ENCODE measurements around the gene TMEM255A. TPM values are rescaled to one million over a fixed set of nuclear protein-coding genes. Genes with fewer than 3 reads are reported as not detected.
"Not testable (repeated sequence)": the region's sequence is repeated elsewhere in the genome, so short reads cannot be mapped to it uniquely, and the experiment has no call there.

TMEM255A gene
- not detected in 2 replicates for total RNA-seq

DNA sequence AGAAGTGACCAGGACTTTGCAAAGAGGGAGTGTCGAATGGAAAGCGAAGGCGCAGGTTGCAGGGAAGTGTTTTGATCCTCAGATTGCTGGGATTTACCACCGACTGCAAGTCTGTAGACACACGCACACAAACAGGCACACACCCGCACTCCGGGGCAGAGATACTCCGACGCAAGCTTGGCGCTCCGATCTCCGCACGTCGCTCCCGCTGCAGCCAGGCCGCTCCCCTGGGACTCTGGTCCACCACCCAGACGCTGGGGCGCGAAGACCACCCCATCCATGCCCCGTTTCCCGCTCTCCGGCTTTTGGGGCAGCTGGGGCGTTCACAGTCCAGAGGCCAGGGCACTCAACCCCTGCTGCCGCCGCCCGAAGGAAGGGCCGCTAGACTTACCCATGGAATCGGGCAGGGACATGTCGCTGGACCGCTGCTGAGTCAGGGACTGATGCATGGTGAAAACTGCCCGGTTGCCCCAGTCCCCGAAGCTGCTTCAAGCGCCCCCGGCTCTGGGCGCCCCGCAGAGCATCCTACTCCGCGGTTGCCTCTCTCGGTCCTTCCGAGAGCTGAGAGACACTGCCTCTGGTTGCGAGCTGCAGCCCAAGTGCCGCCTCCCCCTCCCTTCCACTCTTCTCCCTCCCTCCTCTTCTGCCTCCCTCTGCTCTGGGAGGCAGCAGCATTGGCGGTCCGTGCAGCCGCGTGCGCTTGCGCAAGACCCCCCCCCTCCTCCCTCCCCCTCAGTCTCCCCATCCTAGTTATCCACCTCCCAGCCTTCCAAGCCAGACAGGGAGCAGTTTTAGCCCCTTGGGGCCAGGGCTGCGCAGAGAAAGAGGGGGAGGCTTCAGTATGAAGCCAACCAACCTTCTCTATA is at the start of gene TMEM255A:
Gene TMEM255A (minus strand): TSS at position 601 of the 866 bp plus-strand sequence. CDS start 152 bp downstream, at position 449.
- intact Hi-C loops (cut with micrococcal nuclease): no loop called here

DNA sequence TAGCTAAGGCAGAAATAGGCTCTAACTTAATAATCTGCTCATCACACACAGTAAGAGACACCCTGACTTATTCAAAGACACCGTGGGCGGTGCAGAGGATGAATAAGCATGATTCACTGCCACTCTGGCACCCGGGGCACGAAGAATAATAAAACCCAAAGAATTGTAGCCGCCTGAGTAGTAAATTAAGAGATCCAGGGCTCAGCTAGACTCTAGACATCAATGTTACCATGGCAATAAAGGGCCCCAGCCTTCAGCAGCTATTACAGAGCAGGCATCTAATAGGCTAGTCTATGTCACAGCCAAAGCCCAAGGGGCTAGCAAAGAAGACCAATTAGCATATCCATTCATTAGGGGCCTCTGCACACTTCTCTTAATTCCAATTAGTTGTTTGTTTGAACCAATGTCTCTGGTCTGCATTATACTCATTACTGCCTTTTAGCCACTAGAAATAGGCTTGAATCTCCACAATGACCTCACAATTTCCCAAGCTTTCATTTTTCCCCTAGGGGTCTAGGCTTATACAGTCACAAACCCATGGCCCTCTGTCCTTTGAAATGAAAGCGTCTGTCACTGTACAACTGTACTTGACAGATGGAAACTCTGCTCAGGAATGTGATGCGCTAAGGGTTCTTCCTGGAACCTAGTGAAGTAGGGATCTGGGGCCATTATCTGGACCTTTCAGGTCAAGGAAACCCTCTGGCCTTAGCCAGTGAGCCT is 47.6 kb upstream of the TMEM255A start:
- intact Hi-C loops (cut with micrococcal nuclease): no loop called here

- intact Hi-C loops (cut with micrococcal nuclease): no loop called here
Observed at GRCh38 chrX:120357186-120357585, 45.9 kb upstream of the TMEM255A start.

GRCh38 chrX:120356084-120356483 is 44.8 kb upstream of the TMEM255A start:
- intact Hi-C loops (cut with micrococcal nuclease): no loop called here

- intact Hi-C loops (cut with micrococcal nuclease): no loop called here
Observed at GRCh38 chrX:120350450-120351138, 39.3 kb upstream of the TMEM255A start.

DNA sequence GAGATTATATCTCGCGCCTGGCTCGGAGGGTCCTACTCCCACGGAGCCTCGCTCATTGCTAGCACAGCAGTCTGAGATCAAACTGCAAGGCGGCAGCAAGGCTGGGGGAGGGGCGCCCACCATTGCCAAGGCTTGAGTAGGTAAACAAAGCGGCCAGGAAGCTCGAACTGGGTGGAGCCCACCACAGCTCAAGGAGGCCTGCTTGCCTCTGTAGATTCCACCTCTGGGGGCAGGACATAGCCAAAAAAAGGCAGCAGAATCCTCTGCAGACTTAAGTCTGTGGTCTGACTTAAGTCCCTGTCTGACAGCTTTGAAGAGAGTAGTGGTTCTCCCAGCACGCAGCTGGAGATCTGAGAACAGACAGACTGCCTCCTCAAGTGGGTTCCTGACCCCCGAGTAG is 33.3 kb upstream of the TMEM255A start:
- intact Hi-C loops (cut with micrococcal nuclease): not testable (repeated sequence)

DNA sequence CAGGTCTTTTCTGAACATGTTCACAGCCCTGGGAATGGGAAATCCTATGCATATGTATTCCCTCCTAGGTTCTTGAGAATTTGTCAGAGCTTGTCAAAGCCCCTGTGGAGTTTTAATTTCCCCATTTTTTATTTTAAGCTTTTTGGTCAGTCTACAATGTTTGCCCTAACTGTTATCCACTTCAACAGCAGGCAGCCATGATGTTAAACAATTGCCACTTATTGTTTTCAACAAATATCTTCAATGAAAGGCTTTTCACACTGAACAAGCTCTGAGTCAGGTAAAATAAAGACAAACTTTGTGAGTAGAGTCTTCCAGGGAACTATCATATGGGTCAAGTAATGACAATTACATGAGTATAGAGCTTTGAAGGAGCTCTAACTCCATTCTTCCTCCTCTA is 25.6 kb upstream of the TMEM255A start:
- intact Hi-C loops (cut with micrococcal nuclease): no loop called here

- intact Hi-C loops (cut with micrococcal nuclease): no loop called here
Observed at GRCh38 chrX:120335289-120335688, 24.0 kb upstream of the TMEM255A start.

GRCh38 chrX:120334603-120335002 is 23.3 kb upstream of the TMEM255A start:
- intact Hi-C loops (cut with micrococcal nuclease): no loop called here

DNA sequence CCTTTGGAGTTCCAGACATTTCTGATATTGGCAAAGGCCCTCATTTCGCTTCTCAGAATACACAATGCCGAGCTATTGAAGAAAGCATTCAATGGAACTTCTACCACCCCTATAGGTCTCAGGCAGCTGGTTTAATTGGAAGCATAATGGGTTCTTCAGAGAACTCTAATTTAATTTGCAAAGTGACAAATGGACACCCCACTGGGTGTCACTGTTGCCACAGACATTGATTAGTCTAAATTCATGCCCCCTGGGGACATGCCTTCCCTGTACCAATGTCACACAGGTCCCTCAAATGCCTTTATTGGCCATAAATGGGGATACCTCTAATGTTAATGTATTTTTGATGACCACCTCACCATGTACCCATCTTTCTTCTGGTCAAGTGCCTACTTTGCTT is 22.9 kb upstream of the TMEM255A start:
- intact Hi-C loops (cut with micrococcal nuclease): no loop called here

DNA sequence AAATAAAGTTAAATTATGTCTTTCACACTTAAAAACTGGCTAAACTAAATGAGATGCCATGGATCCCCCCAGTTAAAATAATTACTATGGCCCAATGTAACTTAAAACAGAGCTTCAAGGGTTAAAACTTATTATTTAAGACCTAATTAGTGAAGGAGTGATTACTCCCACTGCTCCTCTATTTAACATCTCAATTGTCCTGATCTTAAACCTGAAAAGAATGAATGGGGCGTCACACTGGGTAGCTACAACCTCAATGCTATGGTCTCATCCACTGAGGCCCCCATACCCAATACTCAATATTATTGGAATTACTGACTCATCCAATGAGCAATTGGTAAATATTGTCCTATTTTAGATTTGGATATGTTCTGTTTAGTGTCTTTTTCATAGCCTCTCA is 21.1 kb upstream of the TMEM255A start:
- intact Hi-C loops (cut with micrococcal nuclease): no loop called here

DNA sequence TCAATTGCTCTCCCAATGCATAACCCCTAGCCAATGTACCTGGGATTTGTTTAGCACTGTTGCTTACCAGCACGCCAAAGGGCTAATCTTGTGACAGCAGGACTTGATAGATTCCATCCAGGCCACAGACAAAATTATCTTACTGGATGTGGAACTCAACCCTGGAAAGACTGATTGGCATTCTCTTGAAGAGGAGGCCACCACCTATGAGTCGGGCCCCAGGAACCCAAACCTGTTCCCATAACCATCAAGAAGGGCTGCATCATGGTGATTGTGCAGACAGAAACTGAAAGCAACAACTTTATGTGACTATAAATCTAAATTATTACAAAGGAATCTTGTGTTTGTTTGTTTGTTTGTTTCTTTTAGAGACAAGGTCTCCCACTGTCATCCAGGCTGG is 19.9 kb upstream of the TMEM255A start:
- intact Hi-C loops (cut with micrococcal nuclease): no loop called here

GRCh38 chrX:120321520-120322281 is 10.4 kb upstream of the TMEM255A start:
- intact Hi-C loops (cut with micrococcal nuclease): no loop called here

DNA sequence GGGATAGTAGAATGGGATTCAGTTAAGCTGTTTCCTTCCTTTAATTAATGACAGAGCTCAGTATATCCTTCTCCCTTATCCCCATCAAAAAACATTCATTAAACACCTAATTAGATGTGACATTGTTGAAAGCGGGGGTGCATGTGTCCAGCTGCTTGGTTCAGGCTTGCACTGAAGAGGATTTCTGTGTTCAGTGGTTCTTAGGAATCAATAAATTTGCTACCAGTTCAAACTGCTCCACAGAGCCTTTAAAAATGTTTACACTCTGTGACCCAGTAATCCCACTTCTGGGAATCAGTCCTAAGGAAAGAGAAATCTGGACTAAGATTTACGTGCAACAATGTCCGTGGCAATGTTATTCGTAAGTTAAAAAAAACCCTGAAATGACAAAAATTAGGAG is 7.2 kb upstream of the TMEM255A start:
- intact Hi-C loops (cut with micrococcal nuclease): no loop called here

GRCh38 chrX:120316587-120317283 is 5.5 kb upstream of the TMEM255A start:
- intact Hi-C loops (cut with micrococcal nuclease): no loop called here

- intact Hi-C loops (cut with micrococcal nuclease): no loop called here
Observed at GRCh38 chrX:120315776-120316175, 4.5 kb upstream of the TMEM255A start.

GRCh38 chrX:120311727-120312063 is 434 bp upstream of the TMEM255A start:
- intact Hi-C loops (cut with micrococcal nuclease): no loop called here

GRCh38 chrX:120309873-120310705 is 1.2 kb downstream of the TMEM255A start:
- intact Hi-C loops (cut with micrococcal nuclease): loop anchor here (1.0 to 10.0 kb wide), 6 partner anchors 9 to 365 kb away; partner anchors contain the start of genes NKAP and ZBTB33
